Bronchial epithelial cell (primary cell): Measurements from ENCODE around the gene POU3F3. TPM values are rescaled to one million over a fixed set of nuclear protein-coding genes. Genes with fewer than 3 reads are reported as not detected.

Experiments
- DNase-seq: peaks from one replicate; pipeline ENCODE4 v3.0.0-alpha.2; 2010; ENCODE audit warnings: low read depth
- FAIRE-seq: peaks from 2 replicates; lab custom pipeline; 2011; peaks lifted over from hg19 to GRCh38; lab: Jason Lieb, UNC
- H3K27me3 ChIP-seq: 2 replicates; pipeline ENCODE4 v1.5.1; 2011; ENCODE audit warnings: low read length; ENCODE audit not compliant: control insufficient read depth, insufficient read depth
- H3K36me3 ChIP-seq: 2 replicates; pipeline ENCODE4 v1.5.1; 2011; ENCODE audit warnings: low read length; ENCODE audit not compliant: control insufficient read depth, insufficient read depth
- H3K4me3 ChIP-seq: 2 replicates; pipeline ENCODE4 v1.5.1; 2011; ENCODE audit warnings: mild to moderate bottlenecking, low read depth, low read length, control low read depth
- total RNA-seq: library from RNA; depleted of rRNA; stranded (reverse); fragments of >200 nt; gene quantifications from 2 replicates; pipeline ENCODE4 v1.2.1, GENCODE V29; 2014
- TF ChIP-seq, protein P1 (sequence below): IDR thresholded peaks from 2 replicates; pipeline ENCODE4 v1.5.1; 2011; ENCODE audit warnings: mild to moderate bottlenecking, moderate library complexity, low read length, control low read depth, inconsistent platforms; ENCODE audit not compliant: insufficient read depth, severe bottlenecking

The POU3F3 gene
- total RNA-seq, 1 donor from 2014 or later: not detected

DNA sequence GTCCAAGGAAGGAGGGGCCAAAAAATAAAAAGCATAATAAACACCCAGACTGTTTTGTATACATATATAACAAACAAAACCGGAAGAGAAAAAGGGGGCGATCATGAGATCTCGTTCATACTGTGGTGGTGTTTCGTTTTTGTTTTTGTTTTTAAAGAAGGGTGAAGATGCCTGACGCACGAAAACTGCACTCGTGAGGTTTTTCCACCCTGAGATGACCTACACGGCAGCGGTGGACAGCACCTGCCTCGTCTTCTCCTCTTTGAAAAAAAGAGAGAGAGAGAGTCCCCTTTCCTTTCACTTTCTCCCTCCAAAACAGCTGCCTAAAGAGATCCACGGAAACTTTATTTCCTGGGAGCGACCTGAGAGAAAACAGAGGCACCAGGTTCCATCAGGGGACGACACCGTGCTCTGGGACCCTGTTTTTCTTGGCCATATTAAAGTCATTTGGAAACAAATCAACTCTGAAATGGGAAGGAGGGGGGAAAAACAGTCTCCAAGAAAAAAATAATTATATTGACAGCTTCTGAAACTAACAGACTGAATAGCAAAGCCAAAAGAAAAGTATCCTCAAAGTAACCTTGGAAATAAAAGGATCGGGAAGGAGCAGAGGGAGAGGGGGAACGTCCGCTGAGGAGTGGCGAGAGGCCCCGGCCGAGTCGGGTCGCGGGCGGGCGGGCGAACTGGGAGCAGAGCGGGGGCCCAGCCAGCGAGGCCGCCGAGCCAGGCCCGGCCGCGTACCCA lies 3.5 kb downstream of the POU3F3 start:
- no peaks in the 10 kb centered on the region for H3K36me3 ChIP-seq
- H3K4me3 ChIP-seq: no peak overlapping the region
- TF ChIP-seq, protein P1, sequence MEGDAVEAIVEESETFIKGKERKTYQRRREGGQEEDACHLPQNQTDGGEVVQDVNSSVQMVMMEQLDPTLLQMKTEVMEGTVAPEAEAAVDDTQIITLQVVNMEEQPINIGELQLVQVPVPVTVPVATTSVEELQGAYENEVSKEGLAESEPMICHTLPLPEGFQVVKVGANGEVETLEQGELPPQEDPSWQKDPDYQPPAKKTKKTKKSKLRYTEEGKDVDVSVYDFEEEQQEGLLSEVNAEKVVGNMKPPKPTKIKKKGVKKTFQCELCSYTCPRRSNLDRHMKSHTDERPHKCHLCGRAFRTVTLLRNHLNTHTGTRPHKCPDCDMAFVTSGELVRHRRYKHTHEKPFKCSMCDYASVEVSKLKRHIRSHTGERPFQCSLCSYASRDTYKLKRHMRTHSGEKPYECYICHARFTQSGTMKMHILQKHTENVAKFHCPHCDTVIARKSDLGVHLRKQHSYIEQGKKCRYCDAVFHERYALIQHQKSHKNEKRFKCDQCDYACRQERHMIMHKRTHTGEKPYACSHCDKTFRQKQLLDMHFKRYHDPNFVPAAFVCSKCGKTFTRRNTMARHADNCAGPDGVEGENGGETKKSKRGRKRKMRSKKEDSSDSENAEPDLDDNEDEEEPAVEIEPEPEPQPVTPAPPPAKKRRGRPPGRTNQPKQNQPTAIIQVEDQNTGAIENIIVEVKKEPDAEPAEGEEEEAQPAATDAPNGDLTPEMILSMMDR: no peak
- DNase-seq (no peak), FAIRE-seq (no peak)
- H3K27me3 ChIP-seq: peaks cover 53% of the 10 kb centered on the region

DNA sequence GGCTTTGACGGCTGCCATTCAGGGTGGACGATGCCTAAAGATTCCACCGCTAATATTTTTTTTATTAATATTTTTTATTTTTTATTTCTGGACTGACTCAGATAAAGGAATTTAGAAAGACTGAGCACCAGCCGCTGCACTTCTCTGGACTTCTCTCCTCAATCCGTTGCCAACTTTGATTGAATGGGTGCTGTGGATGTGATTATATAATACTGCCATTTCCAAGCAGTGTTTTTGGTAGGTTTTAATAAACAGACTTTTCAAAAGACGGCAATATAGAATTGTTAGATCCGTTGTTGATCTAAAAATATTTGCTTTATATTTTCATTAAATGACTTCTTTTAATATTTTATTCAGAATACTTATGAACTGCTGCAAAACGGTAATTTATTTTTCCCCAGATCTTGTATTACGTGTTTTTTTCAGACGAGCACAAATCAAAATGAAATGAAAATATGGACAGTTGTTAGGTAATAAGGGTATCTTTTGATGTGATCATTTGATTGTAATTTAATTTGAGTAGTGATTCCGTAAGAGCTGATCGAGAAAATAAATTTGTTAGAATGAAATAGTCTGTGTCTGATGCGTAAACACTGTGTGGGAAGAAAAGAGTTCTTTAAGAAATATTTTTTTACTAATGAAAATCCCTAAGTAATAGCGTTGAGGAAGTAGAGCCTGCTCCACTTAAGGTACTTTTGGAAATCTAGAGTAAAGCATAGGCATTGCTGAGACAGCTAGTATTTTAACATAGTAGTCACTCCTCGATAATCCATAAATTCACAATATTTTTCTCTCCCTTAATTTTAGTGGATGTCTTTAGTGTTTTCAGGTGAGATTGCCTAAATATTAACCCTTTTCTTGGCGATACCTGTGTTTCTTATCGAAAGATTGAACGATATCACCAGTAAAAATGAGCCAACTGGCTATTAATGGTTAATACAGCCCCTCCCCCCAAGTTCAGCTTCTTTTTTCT lies 4.4 kb downstream of the POU3F3 start:
- TF ChIP-seq, protein P1: no peak
- Histone ChIP-seq H3K27me3 (peaks cover 54% of the 10 kb centered on the region), H3K4me3 (no peak overlapping the region), H3K36me3 (no peaks in the 10 kb centered on the region)
- no peak for FAIRE-seq
- DNase-seq: no peak

- Histone ChIP-seq H3K27me3 (peaks cover 52% of the 10 kb centered on the region), H3K36me3 (no peaks in the 10 kb centered on the region), H3K4me3 (no peak overlapping the region)
- TF ChIP-seq, protein P1: no peak
- FAIRE-seq (no peak), DNase-seq (no peak)
These were observed 5.4 kb downstream of the POU3F3 start for GRCh38 chr2:104859291-104859765.

DNA sequence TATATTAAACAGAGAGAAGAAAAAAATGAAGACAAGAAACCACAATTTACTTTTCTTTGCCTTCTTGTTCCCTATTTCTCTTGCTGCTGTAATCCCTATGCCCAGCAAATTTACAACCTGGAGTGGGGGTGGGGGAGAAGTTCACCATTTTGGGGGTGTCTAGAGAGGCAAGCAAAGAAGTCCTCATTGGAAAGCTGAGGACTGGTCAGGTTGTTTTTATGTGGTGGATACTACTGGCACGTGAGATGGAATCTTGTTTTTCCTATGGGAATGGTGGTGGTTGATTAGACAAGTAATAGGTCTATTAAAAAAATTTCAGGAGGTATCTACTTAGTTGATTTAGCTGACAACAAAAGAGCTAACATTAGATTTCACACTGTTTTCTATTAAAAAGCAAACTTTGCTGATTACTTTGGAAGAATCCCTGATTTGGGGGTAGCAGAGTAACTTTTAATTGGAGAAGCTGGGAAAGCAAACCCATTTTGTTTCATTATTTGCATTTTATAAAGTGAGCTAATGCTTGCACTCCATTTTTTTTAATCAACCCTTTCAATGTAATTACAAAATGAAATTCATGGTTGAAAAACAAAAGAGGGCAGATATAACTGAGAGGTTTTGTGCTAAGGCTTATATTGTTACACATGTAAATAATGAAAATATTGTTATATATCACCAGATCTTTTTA lies 6.0 kb downstream of the POU3F3 start:
- no peak for FAIRE-seq
- peaks cover 50% of the 10 kb centered on the region for H3K27me3 ChIP-seq
- no peak for DNase-seq
- no peaks in the 10 kb centered on the region for H3K36me3 ChIP-seq
- no peak overlapping the region for H3K4me3 ChIP-seq
- TF ChIP-seq, protein P1: no peak

GRCh38 chr2:104860451-104860790 lies 6.5 kb downstream of the POU3F3 start:
- H3K27me3 ChIP-seq: peaks cover 49% of the 10 kb centered on the region
- TF ChIP-seq, protein P1: no peak
- DNase-seq: no peak
- H3K4me3 ChIP-seq: no peak overlapping the region
- H3K36me3 ChIP-seq: no peaks in the 10 kb centered on the region
- no peak for FAIRE-seq
